ENCODE data around the gene FCHO1.

DNA sequence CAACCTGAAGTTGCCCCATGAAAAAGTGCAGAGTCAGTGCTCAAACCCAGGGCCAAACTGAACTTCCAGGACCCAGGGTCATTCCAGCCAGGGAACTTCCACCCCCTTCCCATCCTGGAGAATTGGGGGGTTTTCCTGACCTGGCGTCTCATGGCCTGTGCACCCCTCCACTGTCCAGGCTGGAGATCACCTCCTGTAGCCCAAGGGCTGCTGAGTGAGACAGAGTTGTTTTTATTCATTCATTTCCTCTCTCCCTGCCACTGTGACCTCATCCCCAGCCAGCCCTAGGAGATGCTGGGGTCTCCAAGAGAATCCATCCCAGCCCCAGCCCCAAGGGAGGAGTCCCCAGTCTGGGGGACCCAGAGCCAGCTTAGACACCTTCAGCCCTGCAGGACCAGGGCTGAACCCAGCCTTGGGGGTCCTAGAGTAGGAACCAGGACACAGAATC lies 4.2 kb downstream of the FCHO1 start:
- TF ChIP-seq, protein P1, sequence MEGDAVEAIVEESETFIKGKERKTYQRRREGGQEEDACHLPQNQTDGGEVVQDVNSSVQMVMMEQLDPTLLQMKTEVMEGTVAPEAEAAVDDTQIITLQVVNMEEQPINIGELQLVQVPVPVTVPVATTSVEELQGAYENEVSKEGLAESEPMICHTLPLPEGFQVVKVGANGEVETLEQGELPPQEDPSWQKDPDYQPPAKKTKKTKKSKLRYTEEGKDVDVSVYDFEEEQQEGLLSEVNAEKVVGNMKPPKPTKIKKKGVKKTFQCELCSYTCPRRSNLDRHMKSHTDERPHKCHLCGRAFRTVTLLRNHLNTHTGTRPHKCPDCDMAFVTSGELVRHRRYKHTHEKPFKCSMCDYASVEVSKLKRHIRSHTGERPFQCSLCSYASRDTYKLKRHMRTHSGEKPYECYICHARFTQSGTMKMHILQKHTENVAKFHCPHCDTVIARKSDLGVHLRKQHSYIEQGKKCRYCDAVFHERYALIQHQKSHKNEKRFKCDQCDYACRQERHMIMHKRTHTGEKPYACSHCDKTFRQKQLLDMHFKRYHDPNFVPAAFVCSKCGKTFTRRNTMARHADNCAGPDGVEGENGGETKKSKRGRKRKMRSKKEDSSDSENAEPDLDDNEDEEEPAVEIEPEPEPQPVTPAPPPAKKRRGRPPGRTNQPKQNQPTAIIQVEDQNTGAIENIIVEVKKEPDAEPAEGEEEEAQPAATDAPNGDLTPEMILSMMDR (IDR thresholded peaks at IDR 0.05): no peak
- no peak for TF ChIP-seq POLR2A (IDR thresholded peaks at IDR 0.05)
